GM18870 (cell line): Measurements from ENCODE around the gene UBR4.
"Not testable (repeated sequence)": the region's sequence is repeated elsewhere in the genome, so short reads cannot be mapped to it uniquely, and the experiment has no call there.

ENCODE experiments used
- ATAC-seq: cut with Tn5 transposase; IDR thresholded peaks from one replicate; pipeline ENCODE4 v1.9.1; 2021; ENCODE audit warnings: moderate library complexity; ENCODE audit not compliant: unreplicated experiment

Gene UBR4

GRCh38 chr1:19209990-19210771 is at the start of gene UBR4:
TSS of gene UBR4 (minus strand) at chr1:19210266. CDS start at chr1:19210248, 18 bp downstream.
- peak; percentile 64 for ATAC-seq

- ATAC-seq, result no peak
Measured at GRCh38 chr1:19258353-19258752, 48.3 kb upstream of the UBR4 start.

GRCh38 chr1:19257178-19257914 is 47.3 kb upstream of the UBR4 start:
- ATAC-seq, result no peak

- ATAC-seq, result not testable (repeated sequence)
Measured at GRCh38 chr1:19256301-19256700, 46.2 kb upstream of the UBR4 start.

- ATAC-seq, result no peak
Measured at GRCh38 chr1:19255288-19255687, 45.2 kb upstream of the UBR4 start.

- no peak for ATAC-seq
Measured at GRCh38 chr1:19254416-19254815, 44.4 kb upstream of the UBR4 start.

- peak; percentile 67 for ATAC-seq
Measured at GRCh38 chr1:19251305-19252196, 41.5 kb upstream of the UBR4 start, which contains the start of the genes EMC1 and MRTO4. TSS of gene EMC1 (minus strand) at chr1:19251524. CDS start at chr1:19251509, 15 bp downstream. TSS of gene MRTO4 (plus strand) at chr1:19251805. CDS start at chr1:19251836, 31 bp downstream.

- no peak for ATAC-seq
Measured at GRCh38 chr1:19250629-19251304, 40.7 kb upstream of the UBR4 start.

GRCh38 chr1:19240673-19241538 is 30.8 kb upstream of the UBR4 start:
- no peak for ATAC-seq

- no peak for ATAC-seq
Measured at GRCh38 chr1:19239876-19240275, 29.8 kb upstream of the UBR4 start.

GRCh38 chr1:19234224-19234623 is 24.2 kb upstream of the UBR4 start:
- no peak for ATAC-seq

- ATAC-seq, result no peak
Measured at GRCh38 chr1:19232524-19232846, 22.4 kb upstream of the UBR4 start.

- ATAC-seq, result not testable (repeated sequence)
Measured at GRCh38 chr1:19231736-19232523, 21.9 kb upstream of the UBR4 start.

- ATAC-seq, result no peak
Measured at GRCh38 chr1:19229828-19230325, 19.8 kb upstream of the UBR4 start.

- ATAC-seq, result no peak
Measured at GRCh38 chr1:19229229-19229628, 19.2 kb upstream of the UBR4 start.

- no peak for ATAC-seq
Measured at GRCh38 chr1:19222979-19223824, 13.1 kb upstream of the UBR4 start.

- no peak for ATAC-seq
Measured at GRCh38 chr1:19222573-19222972, 12.5 kb upstream of the UBR4 start.

- no peak for ATAC-seq
Measured at GRCh38 chr1:19220991-19221390, 10.9 kb upstream of the UBR4 start.
